WTC11 (cell line): ENCODE results near the gene HDAC7. TPM values are rescaled to one million over a fixed set of nuclear protein-coding genes. Genes with fewer than 3 reads are reported as not detected.

Source experiments
- ATAC-seq: fragments of 200-7000 bp; cut with Tn5 transposase; 2 replicates; pipeline ENCODE4 v1.10.0; 2021; ENCODE audit warnings: mild to moderate bottlenecking, moderate library complexity
- CTCF ChIA-PET: fragments of 300-600 bp; sonication (Branson Sonifier 250); formaldehyde crosslinking; loops from one replicate; lab custom pipeline; 2021; ENCODE audit warnings: antibody characterized with exemption; lab: Charles Lee
- POLR2A ChIA-PET: fragments of 350-600 bp; sonication (Branson Sonifier 250); formaldehyde crosslinking; loops from one replicate; lab custom pipeline; 2021; ENCODE audit warnings: antibody characterized with exemption; lab: Charles Lee
- DNase-seq: peaks from one replicate; pipeline ENCODE4 v3.0.0; 2021; ENCODE audit warnings: low spot score
- H3K27ac Mint-ChIP-seq: 2 replicates; pipeline ENCODE4 v1.8.0; 2021; ENCODE audit warnings: mixed read lengths
- H3K27me3 Mint-ChIP-seq: 2 replicates; pipeline ENCODE4 v1.8.0; 2021; ENCODE audit warnings: low read depth, mild to moderate bottlenecking, moderate library complexity, mixed read lengths
- H3K36me3 Mint-ChIP-seq: 2 replicates; pipeline ENCODE4 v1.8.0; 2021; ENCODE audit warnings: mixed read lengths
- H3K4me1 Mint-ChIP-seq: 2 replicates; pipeline ENCODE4 v1.8.0; 2022; ENCODE audit warnings: mixed read lengths
- H3K4me3 Mint-ChIP-seq: 2 replicates; pipeline ENCODE4 v1.8.0; 2021; ENCODE audit warnings: mild to moderate bottlenecking, moderate library complexity, mixed read lengths
- H3K9me3 Mint-ChIP-seq: 2 replicates; pipeline ENCODE4 v1.8.0; 2021; ENCODE audit warnings: mixed read lengths
- CTCF ChIP-seq: fragments of 200-600 bp; IDR thresholded peaks from 2 replicates; pipeline ENCODE4 v1.8.0; 2022; ENCODE audit warnings: antibody characterized with exemption
- E2F4 ChIP-seq: sonication (generic); formaldehyde crosslinking; IDR thresholded peaks from 2 replicates; pipeline ENCODE4 v1.8.1; 2022; ENCODE audit warnings: low read depth, mild to moderate bottlenecking, moderate library complexity, missing genetic modification reagents, borderline replicate concordance
- GABPB1 ChIP-seq: sonication (generic); formaldehyde crosslinking; IDR thresholded peaks from 2 replicates; pipeline ENCODE4 v1.8.1; 2023; ENCODE audit warnings: mild to moderate bottlenecking, missing genetic modification reagents
- IRF1 ChIP-seq: sonication (generic); formaldehyde crosslinking; IDR thresholded peaks from 2 replicates; pipeline ENCODE4 v1.8.0; 2023; ENCODE audit warnings: missing genetic modification reagents
- IRF2 ChIP-seq: sonication (generic); formaldehyde crosslinking; IDR thresholded peaks from 2 replicates; pipeline ENCODE4 v1.8.0; 2022; ENCODE audit warnings: low read depth, missing genetic modification reagents, borderline replicate concordance
- KAT7 ChIP-seq: sonication (generic); formaldehyde crosslinking; IDR thresholded peaks from 2 replicates; pipeline ENCODE4 v1.8.1; 2023; ENCODE audit warnings: missing genetic modification reagents, mild to moderate bottlenecking, borderline replicate concordance
- MXD4 ChIP-seq: fragments of 250-450 bp; sonication (Bioruptor Pico); IDR thresholded peaks from 2 replicates; pipeline ENCODE4 v1.8.0; 2021; ENCODE audit warnings: mild to moderate bottlenecking, moderate library complexity, borderline replicate concordance
- NFATC4 ChIP-seq: fragments of 250-450 bp; sonication (Bioruptor Pico); IDR thresholded peaks from 2 replicates; pipeline ENCODE4 v1.9.0; 2021; ENCODE audit warnings: mild to moderate bottlenecking
- NR2C2 ChIP-seq: sonication (generic); formaldehyde crosslinking; IDR thresholded peaks from 2 replicates; pipeline ENCODE4 v1.8.0; 2022; ENCODE audit warnings: mild to moderate bottlenecking, missing genetic modification reagents
- PRDM15 ChIP-seq: sonication (generic); formaldehyde crosslinking; IDR thresholded peaks from 2 replicates; pipeline ENCODE4 v1.8.0; 2022; ENCODE audit warnings: missing genetic modification reagents
- PRRX2 ChIP-seq: fragments of 250-450 bp; sonication (Bioruptor Pico); IDR thresholded peaks from 2 replicates; pipeline ENCODE4 v1.8.0; 2021; ENCODE audit warnings: mild to moderate bottlenecking
- USF2 ChIP-seq: sonication (generic); formaldehyde crosslinking; IDR thresholded peaks from 2 replicates; pipeline ENCODE4 v1.8.1; 2023; ENCODE audit warnings: mild to moderate bottlenecking, missing genetic modification reagents, moderate library complexity
- ZNF263 ChIP-seq: sonication (generic); formaldehyde crosslinking; IDR thresholded peaks from 2 replicates; pipeline ENCODE4 v1.8.1; 2022; ENCODE audit warnings: low read depth, mild to moderate bottlenecking, moderate library complexity, missing genetic modification reagents
- ZNF671 ChIP-seq: fragments of 250-450 bp; sonication (Bioruptor Pico); IDR thresholded peaks from 2 replicates; pipeline ENCODE4 v1.8.0; 2021; ENCODE audit warnings: mild to moderate bottlenecking
- total RNA-seq: library from RNA; stranded (reverse); gene quantifications from 3 replicates; pipeline ENCODE4 v1.2.3, GENCODE V29; 2021
- TF ChIP-seq, protein P1 (sequence below): sonication (generic); formaldehyde crosslinking; IDR thresholded peaks from 2 replicates; pipeline ENCODE4 v1.8.0; 2023; ENCODE audit warnings: mild to moderate bottlenecking, missing genetic modification reagents
- TF ChIP-seq, protein P2 (sequence below): fragments of 250-450 bp; sonication (Bioruptor Pico); IDR thresholded peaks from 2 replicates; pipeline ENCODE4 v1.9.0; 2021; ENCODE audit warnings: moderate library complexity, mild to moderate bottlenecking, inconsistent platforms, borderline replicate concordance
- TF ChIP-seq, protein P3 (sequence below): fragments of 250-450 bp; sonication (Bioruptor Pico); IDR thresholded peaks from 2 replicates; pipeline ENCODE4 v1.9.0; 2021; ENCODE audit warnings: mild to moderate bottlenecking

Gene HDAC7
- total RNA-seq, 1 experiment from 2014 or later, result 111 TPM

- TF ChIP-seq KAT7 (no peak), NR2C2 (no peak)
- TF ChIP-seq, protein P1, sequence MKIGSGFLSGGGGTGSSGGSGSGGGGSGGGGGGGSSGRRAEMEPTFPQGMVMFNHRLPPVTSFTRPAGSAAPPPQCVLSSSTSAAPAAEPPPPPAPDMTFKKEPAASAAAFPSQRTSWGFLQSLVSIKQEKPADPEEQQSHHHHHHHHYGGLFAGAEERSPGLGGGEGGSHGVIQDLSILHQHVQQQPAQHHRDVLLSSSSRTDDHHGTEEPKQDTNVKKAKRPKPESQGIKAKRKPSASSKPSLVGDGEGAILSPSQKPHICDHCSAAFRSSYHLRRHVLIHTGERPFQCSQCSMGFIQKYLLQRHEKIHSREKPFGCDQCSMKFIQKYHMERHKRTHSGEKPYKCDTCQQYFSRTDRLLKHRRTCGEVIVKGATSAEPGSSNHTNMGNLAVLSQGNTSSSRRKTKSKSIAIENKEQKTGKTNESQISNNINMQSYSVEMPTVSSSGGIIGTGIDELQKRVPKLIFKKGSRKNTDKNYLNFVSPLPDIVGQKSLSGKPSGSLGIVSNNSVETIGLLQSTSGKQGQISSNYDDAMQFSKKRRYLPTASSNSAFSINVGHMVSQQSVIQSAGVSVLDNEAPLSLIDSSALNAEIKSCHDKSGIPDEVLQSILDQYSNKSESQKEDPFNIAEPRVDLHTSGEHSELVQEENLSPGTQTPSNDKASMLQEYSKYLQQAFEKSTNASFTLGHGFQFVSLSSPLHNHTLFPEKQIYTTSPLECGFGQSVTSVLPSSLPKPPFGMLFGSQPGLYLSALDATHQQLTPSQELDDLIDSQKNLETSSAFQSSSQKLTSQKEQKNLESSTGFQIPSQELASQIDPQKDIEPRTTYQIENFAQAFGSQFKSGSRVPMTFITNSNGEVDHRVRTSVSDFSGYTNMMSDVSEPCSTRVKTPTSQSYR (CRISPR knock-in tag), result no peak
Measured at GRCh38 chr12:47755655-47756562, 63.8 kb downstream of the HDAC7 start (continued).

DNA sequence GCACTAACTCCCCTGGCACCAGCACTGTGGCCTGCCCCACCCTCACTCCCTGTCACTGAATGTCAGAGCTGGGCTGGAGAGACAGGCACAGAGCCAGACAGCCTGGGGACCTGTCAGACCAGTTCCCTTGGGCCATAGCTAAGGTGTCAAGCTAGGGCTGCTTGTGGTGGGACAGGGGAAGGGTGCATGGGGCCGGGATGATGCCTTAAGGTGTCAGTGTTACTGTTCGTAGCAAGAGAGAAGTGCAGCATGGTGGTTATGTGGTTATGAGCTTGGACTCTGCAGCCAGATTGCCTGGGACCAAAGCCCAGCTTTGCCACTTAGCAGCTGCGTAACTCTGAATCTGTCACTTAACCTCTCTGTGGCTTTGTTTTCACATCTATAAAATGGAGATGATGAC lies 64.8 kb downstream of the HDAC7 start:
- ATAC-seq (no peak), DNase-seq (no peak)
- no peak overlapping the region for H3K4me3 Mint-ChIP-seq
- TF ChIP-seq, protein P2, sequence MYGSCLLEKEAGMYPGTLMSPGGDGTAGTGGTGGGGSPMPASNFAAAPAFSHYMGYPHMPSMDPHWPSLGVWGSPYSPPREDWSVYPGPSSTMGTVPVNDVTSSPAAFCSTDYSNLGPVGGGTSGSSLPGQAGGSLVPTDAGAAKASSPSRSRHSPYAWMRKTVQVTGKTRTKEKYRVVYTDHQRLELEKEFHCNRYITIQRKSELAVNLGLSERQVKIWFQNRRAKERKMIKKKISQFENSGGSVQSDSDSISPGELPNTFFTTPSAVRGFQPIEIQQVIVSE (CRISPR knock-in tag), result no peak
- no peak for TF ChIP-seq IRF2
- no peak for TF ChIP-seq CTCF
- TF ChIP-seq, protein P3, sequence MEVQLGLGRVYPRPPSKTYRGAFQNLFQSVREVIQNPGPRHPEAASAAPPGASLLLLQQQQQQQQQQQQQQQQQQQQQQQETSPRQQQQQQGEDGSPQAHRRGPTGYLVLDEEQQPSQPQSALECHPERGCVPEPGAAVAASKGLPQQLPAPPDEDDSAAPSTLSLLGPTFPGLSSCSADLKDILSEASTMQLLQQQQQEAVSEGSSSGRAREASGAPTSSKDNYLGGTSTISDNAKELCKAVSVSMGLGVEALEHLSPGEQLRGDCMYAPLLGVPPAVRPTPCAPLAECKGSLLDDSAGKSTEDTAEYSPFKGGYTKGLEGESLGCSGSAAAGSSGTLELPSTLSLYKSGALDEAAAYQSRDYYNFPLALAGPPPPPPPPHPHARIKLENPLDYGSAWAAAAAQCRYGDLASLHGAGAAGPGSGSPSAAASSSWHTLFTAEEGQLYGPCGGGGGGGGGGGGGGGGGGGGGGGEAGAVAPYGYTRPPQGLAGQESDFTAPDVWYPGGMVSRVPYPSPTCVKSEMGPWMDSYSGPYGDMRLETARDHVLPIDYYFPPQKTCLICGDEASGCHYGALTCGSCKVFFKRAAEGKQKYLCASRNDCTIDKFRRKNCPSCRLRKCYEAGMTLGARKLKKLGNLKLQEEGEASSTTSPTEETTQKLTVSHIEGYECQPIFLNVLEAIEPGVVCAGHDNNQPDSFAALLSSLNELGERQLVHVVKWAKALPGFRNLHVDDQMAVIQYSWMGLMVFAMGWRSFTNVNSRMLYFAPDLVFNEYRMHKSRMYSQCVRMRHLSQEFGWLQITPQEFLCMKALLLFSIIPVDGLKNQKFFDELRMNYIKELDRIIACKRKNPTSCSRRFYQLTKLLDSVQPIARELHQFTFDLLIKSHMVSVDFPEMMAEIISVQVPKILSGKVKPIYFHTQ (CRISPR knock-in tag), result no peak
- no peak for TF ChIP-seq IRF1 (CRISPR knock-in tag)
- TF ChIP-seq MXD4, result no peak
- TF ChIP-seq GABPB1 (CRISPR knock-in tag), result no peak
- no peak overlapping the region for H3K27ac Mint-ChIP-seq
- ChIA-PET CTCF (interaction anchor here (1.1 to 10.5 kb wide), 5 partner anchors 12 to 23 kb away, joined by 3 to 173 read pairs (median 67); partner anchors contain the start of gene SLC48A1), POLR2A (no interaction called here)
- peaks cover 66% of the 10 kb centered on the region for H3K4me1 Mint-ChIP-seq
- no peaks in the 10 kb centered on the region for H3K36me3 Mint-ChIP-seq
- no peaks in the 10 kb centered on the region; the same call in 1 of the 2 replicates for H3K27me3 Mint-ChIP-seq
- no peaks in the 10 kb centered on the region for H3K9me3 Mint-ChIP-seq

GRCh38 chr12:47754126-47754525 lies 65.6 kb downstream of the HDAC7 start:
- no peak for DNase-seq
- H3K4me1 Mint-ChIP-seq, result peaks cover 64% of the 10 kb centered on the region
- no peaks in the 10 kb centered on the region for H3K9me3 Mint-ChIP-seq
- no peaks in the 10 kb centered on the region for H3K36me3 Mint-ChIP-seq
- CTCF ChIA-PET, result interaction anchor here (2.6 to 10.5 kb wide), 5 partner anchors 12 to 84 kb away, joined by 10 to 173 read pairs (median 67); partner anchors contain the start of gene SLC48A1
- no peak overlapping the region; the same call in 1 of the 2 replicates for H3K27ac Mint-ChIP-seq
- POLR2A ChIA-PET, result no interaction called here
- H3K4me3 Mint-ChIP-seq, result no peak overlapping the region
- no peaks in the 10 kb centered on the region; the same call in 1 of the 2 replicates for H3K27me3 Mint-ChIP-seq
- ATAC-seq, result no peak
- no peak for TF ChIP-seq PRDM15 (CRISPR knock-in tag)
- TF ChIP-seq NFATC4 (CRISPR knock-in tag), result no peak
- no peak for TF ChIP-seq USF2 (CRISPR knock-in tag)
- TF ChIP-seq ZNF671, result no peak
- TF ChIP-seq E2F4 (CRISPR knock-in tag), result no peak
- no peak for TF ChIP-seq PRRX2 (CRISPR knock-in tag)
- TF ChIP-seq KAT7, result no peak
- no peak for TF ChIP-seq ZNF263 (CRISPR knock-in tag)
